Subcutaneous adipose tissue (tissue), 4 donors: ENCODE data around the gene MGMT. TPM values are rescaled to one million over a fixed set of nuclear protein-coding genes. Genes with fewer than 3 reads are reported as not detected.

ENCODE experiments used
- total RNA-seq, 4 donors: library from RNA; depleted of rRNA; stranded (reverse); fragments of >200 nt; gene quantifications; one replicate each; pipeline ENCODE4 v1.1.0, GENCODE V29; 2016
- TF ChIP-seq, protein P1 (sequence below): fragments of 450-650 bp; IDR thresholded peaks from one replicate; pipeline ENCODE4 v1.5.1; 2016; ENCODE audit warnings: low read depth, mild to moderate bottlenecking, control low read depth, antibody characterized with exemption, moderate library complexity

MGMT gene
- total RNA-seq, 4 donors from 2014 or later, result 27.5 to 74.8 (median 42.2) TPM

DNA sequence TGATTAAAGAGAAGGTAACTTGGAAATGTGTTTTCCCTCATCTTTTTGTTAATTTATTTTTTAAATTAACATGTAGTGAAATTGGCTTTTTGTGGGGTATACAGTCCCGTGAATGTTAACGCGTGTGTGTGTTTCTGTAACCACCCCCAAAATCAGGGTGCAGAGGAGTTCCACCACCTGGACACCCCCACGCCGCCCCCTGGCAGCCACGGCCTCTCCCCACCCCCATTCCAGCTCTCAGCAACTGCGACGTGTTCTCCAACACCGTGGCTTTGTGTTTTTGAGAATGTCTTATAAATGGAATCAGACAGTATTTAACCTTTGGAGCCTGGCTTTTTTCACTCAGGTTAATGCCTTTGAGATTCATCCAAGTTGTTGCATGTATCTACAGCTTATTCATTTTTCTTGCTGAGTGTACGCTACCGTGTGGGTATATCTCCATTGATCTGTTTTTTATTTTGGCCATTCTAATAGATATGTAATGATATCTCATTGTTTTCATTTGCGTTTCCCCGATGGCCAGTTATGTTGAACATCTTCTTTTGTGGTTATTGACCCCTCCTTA lies 278.2 kb downstream of the MGMT start:
- TF ChIP-seq, protein P1, sequence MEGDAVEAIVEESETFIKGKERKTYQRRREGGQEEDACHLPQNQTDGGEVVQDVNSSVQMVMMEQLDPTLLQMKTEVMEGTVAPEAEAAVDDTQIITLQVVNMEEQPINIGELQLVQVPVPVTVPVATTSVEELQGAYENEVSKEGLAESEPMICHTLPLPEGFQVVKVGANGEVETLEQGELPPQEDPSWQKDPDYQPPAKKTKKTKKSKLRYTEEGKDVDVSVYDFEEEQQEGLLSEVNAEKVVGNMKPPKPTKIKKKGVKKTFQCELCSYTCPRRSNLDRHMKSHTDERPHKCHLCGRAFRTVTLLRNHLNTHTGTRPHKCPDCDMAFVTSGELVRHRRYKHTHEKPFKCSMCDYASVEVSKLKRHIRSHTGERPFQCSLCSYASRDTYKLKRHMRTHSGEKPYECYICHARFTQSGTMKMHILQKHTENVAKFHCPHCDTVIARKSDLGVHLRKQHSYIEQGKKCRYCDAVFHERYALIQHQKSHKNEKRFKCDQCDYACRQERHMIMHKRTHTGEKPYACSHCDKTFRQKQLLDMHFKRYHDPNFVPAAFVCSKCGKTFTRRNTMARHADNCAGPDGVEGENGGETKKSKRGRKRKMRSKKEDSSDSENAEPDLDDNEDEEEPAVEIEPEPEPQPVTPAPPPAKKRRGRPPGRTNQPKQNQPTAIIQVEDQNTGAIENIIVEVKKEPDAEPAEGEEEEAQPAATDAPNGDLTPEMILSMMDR, result no peak

DNA sequence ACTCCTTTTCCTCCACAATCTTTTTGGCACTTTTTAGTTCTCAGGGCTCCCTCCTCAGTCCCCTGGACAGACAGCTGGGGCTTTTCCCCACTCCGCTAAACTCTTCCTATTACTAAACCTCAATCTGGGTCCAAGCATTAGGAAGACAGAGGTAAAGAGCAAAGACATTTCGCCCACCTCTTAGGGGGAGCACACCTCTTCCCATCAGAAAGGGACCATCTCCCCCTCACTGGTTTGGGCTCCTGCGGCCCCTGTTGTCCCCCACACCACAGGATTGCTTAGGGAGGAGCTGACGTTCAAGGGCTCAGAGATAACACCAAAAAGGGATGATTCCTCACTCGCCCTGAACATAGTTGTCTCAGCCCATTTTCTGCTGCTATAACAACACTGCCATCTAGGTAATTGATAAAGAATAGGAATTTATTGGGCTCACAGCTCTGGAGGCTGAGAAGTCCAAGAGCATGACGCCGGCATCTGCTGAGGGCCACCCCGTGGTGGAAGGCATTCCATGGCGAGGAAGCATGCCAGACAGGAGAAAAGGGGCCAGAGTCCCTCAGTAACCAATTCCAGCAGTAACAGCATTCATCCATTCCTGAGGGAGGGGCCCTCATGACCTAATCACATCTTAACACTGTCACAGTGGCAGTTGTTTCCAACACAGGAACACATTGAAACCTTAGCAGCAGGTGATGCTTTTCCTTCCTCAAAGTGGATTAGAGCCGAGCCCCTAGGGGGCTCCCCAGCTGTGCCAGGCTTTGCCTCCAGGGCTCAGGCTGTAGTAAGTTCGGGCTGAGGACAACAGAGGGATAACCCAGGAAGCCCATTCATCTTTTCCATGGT lies 287.4 kb downstream of the MGMT start:
- TF ChIP-seq, protein P1, result no peak

DNA sequence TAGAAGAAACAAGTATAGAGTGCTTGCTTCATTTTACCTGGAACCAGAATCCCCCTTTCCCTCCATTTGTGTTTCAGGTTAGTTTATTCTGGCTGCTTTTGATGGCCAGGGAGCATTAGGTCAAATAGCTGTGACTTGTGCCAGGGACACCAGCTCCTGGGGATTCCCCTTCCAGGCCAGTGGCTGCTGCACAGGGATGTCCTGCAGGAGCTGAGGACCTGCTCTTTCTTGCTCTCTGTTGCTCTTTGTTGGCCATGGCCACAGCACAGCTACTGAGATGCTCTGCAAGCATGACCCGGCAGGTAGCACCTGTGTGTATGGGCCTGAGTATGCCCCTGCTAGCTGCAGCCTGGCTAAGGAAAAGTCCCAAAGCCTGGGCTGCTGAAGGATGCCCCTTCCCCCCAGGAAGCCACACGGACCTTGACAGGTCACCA lies 288.1 kb downstream of the MGMT start:
- TF ChIP-seq, protein P1, result no peak

DNA sequence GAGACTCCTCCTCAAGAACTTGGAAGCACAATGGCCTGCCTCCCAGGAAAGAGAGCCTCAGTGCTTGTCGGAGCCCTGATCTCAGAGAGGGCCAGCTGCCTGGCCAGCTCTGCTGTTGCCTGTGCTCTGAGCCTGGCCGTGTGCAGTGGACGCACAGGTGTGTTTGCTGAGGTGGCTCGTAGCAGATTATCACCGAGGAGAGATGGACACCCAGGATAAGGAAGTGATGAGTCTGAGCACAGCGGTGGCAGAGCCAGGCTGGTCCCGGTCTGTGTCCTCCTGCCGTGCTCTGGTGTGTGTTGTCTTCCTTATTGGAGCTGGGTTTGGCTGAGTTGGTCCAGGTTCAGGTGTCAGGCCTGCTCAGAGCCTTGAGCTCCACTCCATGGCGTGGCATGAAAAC lies 288.6 kb downstream of the MGMT start:
- TF ChIP-seq, protein P1, result no peak

DNA sequence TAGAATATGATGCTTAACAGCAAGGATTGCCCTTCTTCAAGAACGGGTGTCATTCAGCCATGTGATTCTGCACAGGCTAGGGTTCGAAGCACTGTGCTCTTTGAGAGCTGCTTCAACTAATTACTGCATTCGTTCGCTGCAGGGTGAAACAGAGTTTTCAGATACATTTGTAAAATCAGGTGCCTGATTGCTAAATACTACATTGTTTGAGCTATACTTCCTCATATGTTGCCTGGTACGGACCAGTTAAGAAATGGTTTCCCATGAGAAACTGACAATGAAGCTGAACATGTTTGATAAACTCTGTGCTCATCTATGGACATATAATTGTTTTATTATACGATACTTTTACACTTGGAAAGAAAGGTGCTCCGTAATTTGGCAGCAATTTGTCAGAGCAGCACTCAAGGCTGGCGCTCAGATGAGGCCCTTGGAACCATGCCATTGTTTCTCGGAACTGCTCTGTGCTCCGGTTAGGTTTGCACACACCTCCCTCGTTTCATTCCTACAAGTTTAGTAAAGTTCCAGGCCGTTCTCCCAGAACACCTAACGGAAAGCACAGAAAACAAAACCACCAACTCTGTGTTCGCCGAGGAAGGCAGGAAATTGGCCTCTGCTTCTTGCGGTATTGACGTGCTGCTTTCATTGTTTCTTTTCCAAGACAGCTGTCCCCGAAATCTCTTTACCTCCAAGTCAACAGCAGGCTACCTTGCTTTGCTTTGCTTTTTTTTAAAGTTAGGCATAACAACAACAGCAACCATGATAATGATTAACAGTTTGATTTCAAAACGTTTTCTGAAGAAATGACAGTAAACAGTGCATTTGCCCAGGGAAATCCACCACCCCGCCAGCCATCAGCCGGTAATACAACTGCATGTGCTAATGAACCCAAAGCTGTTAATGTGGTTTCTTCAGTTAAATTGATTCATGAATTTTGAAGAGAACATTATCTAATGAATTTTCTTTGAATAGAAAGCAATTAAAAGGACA lies 290.2 kb downstream of the MGMT start:
- TF ChIP-seq, protein P1, result no peak

DNA sequence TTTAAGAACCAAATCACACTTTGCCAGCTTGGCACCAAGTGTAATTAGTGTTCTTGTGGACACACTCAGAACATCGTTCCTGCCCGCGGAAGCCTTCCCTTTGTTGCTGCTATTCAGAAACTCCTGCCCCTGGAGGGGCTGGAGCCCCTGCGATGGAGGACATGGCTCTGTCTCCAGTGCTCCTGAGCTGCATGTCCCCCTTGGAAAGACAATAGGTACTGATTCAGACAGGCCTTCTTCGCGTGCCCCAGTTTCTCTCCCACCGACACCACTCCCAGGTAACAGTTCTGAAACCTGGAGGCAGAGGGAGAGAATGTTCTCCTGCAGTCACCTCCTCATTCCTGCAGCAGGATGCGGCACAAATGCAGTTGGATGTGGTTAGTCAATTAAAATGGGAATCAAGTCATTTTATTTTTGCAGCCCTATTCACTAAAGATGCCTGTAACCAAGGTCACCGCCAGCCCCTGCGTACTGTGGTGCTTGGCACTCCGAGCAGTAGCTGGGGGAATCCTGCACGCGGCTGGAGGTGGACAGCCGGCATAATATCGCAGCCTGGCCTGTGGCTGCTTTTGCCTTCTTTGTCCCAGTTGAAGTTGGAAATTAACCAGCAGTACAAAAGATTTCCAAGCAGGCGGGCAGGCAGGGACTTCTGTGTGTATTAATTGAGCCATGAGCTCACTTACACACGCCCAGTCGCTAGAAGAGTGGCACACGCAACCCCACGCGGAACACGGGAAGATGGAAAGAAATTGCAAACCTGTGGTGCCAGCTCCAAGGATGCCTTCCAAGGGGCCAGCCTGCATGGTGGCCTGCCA lies 291.4 kb downstream of the MGMT start:
- TF ChIP-seq, protein P1, result no peak
